DOHH2 (cell line): ENCODE measurements around the gene ITGB5.

Experiments
- H3F3A ChIP-seq: fragments of 200-600 bp; sonication (generic), shearing (Covaris generic); 2 replicates; pipeline ENCODE4 v1.6.0; 2016; ENCODE audit warnings: antibody characterized with exemption, mild to moderate bottlenecking; ENCODE audit not compliant: control insufficient read depth, insufficient read depth
- H3K27ac ChIP-seq: fragments of 200-600 bp; sonication (generic); 2 replicates; pipeline ENCODE4 v1.5.1; 2014; ENCODE audit warnings: low read depth, mild to moderate bottlenecking, low read length, moderate library complexity
- H3K27me3 ChIP-seq: fragments of 200-600 bp; sonication (generic); 2 replicates; pipeline ENCODE4 v1.6.1; 2014; ENCODE audit warnings: mild to moderate bottlenecking, low read length, mixed read lengths; ENCODE audit not compliant: control insufficient read depth
- H3K36me3 ChIP-seq: fragments of 200-600 bp; sonication (generic); 2 replicates; pipeline ENCODE4 v1.6.1; 2014; ENCODE audit warnings: mild to moderate bottlenecking, low read length, moderate library complexity, mixed read lengths; ENCODE audit not compliant: control insufficient read depth
- H3K4me1 ChIP-seq: fragments of 200-600 bp; sonication (generic); 2 replicates; pipeline ENCODE4 v1.6.1; 2014; ENCODE audit warnings: mild to moderate bottlenecking, low read length, mixed read lengths; ENCODE audit not compliant: control insufficient read depth
- H3K4me2 ChIP-seq: fragments of 200-600 bp; sonication (generic); 2 replicates; pipeline ENCODE4 v1.6.0; 2014; ENCODE audit warnings: mild to moderate bottlenecking, low read length, moderate library complexity
- H3K4me3 ChIP-seq: fragments of 200-600 bp; sonication (generic); 2 replicates; pipeline ENCODE4 v1.5.1; 2014; ENCODE audit warnings: mild to moderate bottlenecking, low read length, mixed read lengths
- H3K79me2 ChIP-seq: fragments of 200-600 bp; sonication (generic); 2 replicates; pipeline ENCODE4 v1.6.1; 2014; ENCODE audit warnings: mild to moderate bottlenecking, low read length, mixed read lengths; ENCODE audit not compliant: control insufficient read depth
- H3K9me2 ChIP-seq: fragments of 200-600 bp; sonication (generic); replicated peaks from 2 replicates; pipeline ENCODE4 v1.6.1; 2014; ENCODE audit warnings: mild to moderate bottlenecking, low read length, mixed read lengths; ENCODE audit not compliant: control insufficient read depth
- H3K9me3 ChIP-seq: fragments of 200-600 bp; sonication (generic); 2 replicates; pipeline ENCODE4 v1.6.1; 2014; ENCODE audit warnings: antibody characterized with exemption, low read length, mixed read lengths; ENCODE audit not compliant: control insufficient read depth, insufficient read depth
- H4K20me1 ChIP-seq: fragments of 200-600 bp; sonication (generic); 2 replicates; pipeline ENCODE4 v1.6.0; 2014; ENCODE audit warnings: low read depth, mild to moderate bottlenecking, antibody characterized with exemption, low read length, moderate library complexity; ENCODE audit not compliant: control insufficient read depth, insufficient read depth
- EZH2phosphoT487 ChIP-seq: fragments of 200-600 bp; sonication (generic); IDR thresholded peaks from 2 replicates; pipeline ENCODE4 v1.6.1; 2017; ENCODE audit warnings: borderline replicate concordance, mild to moderate bottlenecking, antibody characterized with exemption, low read length, moderate library complexity, mixed read lengths
- TF ChIP-seq, protein P1 (sequence below): fragments of 200-600 bp; sonication (generic); IDR thresholded peaks from one replicate; pipeline ENCODE4 v1.5.1; 2014; ENCODE audit warnings: antibody characterized with exemption, mild to moderate bottlenecking, low read depth, low read length; ENCODE audit not compliant: poor library complexity, severe bottlenecking

ITGB5 gene

DNA sequence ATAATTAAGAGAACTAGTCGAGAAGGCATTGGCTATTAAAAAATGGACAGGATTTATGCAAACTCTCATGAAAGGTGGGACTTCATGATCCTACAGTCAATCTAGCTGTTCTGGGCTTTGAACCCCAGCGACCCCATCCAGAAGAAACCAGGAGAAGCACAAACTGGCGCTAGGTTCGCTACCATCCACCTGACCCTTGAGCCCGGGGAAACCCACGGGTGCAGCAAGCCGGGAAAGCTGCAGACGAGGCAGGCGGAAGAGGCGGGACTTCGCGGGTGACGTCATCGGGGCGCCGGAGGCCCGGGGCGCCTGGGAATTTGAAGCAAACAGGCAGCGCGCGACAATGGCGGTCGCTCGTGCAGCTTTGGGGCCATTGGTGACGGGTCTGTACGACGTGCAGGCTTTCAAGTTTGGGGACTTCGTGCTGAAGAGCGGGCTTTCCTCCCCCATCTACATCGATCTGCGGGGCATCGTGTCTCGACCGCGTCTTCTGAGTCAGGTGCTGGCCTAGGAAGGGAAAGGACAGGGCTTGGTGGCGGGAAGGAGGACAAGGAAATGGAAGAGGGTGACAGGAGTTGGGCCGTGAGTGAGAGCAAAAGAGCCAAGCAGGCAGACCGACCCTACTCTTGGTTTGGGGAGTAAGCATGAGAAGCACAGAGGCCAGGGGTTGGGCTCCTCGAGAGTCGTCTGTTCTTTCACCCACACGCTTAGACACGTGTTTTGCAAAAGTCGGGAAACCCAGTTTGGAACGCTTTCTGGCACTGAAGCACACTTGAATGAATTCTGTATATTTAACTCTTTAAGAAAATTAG is 156.8 kb downstream of the ITGB5 start, which contains the start of gene UMPS:
TSS of gene UMPS (plus strand) at position 324 of the 812 bp plus-strand sequence. CDS start at position 344, 20 bp downstream.
- peaks cover 53% of the 10 kb centered on the region for H3K79me2 ChIP-seq
- TF ChIP-seq EZH2phosphoT487 = no peak
- TF ChIP-seq, protein P1, sequence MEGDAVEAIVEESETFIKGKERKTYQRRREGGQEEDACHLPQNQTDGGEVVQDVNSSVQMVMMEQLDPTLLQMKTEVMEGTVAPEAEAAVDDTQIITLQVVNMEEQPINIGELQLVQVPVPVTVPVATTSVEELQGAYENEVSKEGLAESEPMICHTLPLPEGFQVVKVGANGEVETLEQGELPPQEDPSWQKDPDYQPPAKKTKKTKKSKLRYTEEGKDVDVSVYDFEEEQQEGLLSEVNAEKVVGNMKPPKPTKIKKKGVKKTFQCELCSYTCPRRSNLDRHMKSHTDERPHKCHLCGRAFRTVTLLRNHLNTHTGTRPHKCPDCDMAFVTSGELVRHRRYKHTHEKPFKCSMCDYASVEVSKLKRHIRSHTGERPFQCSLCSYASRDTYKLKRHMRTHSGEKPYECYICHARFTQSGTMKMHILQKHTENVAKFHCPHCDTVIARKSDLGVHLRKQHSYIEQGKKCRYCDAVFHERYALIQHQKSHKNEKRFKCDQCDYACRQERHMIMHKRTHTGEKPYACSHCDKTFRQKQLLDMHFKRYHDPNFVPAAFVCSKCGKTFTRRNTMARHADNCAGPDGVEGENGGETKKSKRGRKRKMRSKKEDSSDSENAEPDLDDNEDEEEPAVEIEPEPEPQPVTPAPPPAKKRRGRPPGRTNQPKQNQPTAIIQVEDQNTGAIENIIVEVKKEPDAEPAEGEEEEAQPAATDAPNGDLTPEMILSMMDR = no peak

DNA sequence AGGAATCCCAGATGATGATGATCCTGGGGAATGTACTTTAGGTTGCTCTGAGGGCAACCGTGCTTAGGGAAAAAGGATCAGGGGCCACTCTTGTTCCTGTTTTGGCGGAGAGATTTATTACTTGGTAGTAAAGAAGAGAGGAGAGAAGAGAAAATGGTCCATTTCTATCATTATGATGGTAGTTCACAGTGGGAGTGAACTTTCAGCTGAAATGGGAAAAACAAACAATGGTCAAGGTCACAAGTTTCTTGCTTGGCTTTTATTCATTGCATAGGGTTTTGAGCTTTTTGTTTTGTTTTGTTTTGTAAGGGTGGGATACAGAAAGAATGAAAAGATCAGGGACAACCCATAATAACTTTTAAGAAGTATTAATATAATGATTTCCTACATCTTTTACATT is 164.6 kb downstream of the ITGB5 start:
- Histone ChIP-seq H3K9me3 (no peaks in the 10 kb centered on the region), H3K4me3 (no peak overlapping the region), H4K20me1 (no peaks in the 10 kb centered on the region), H3K4me2 (no peak overlapping the region), H3K27ac (no peak overlapping the region), H3K4me1 (no peaks in the 10 kb centered on the region), H3K27me3 (peaks cover 20% of the 10 kb centered on the region), H3K36me3 (no peaks in the 10 kb centered on the region), H3K79me2 (no peaks in the 10 kb centered on the region), H3F3A (no peaks in the 10 kb centered on the region), H3K9me2 (no peaks in the 10 kb centered on the region)
- TF ChIP-seq EZH2phosphoT487 = no peak
- TF ChIP-seq, protein P1 = no peak

More for the DNA sequence above, 156.8 kb downstream of the ITGB5 start, which contains the start of gene UMPS:
- H3K9me3 ChIP-seq = no peaks in the 10 kb centered on the region
- H3K4me3 ChIP-seq = peak within 1 kb of the TSS; percentile 97
- no peaks in the 10 kb centered on the region for H3F3A ChIP-seq
- H3K4me2 ChIP-seq = peak within 1 kb of the TSS; percentile 99
- H3K36me3 ChIP-seq = peaks cover 41% of the 10 kb centered on the region
- H3K27me3 ChIP-seq = peaks cover under 1% of the 10 kb centered on the region; the same call in 1 of the 2 replicates
- peak within 1 kb of the TSS; percentile 31; the same call in 1 of the 2 replicates for H3K27ac ChIP-seq
- H4K20me1 ChIP-seq = 0 out of 2 replicates have a peak, but pooled peaks cover 3% of the 10 kb centered on the region
- H3K9me2 ChIP-seq = no peaks in the 10 kb centered on the region
- H3K4me1 ChIP-seq = peaks cover 27% of the 10 kb centered on the region

DNA sequence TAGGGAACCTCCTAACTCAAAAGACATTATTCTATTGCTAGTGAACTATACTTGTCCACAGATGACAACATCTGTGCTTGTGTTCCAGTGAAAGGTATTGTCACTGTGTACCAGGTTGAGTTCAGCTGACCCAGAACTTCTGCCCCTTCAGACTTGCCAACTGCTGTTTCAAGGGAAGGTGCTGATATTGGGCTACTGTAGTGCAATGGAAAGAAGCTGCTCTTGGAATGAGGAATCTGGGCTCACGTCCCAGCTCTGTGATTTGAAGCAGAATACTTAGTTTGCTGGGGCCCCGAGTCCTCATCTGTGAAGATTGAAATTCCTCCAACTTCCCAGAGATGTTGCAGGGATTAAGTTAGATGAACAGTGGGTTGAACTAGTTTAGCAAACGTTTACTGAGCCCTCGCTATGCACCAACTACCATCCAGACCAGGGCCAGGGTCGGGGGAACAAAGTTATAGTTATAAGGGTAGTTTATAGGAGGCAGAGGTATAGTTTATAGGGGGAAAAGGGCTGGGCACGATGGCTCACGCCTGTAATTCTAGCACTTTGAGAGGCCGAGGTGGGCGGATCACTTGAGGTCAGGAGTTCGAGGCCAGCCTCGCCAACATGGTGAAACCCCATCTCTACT is 172.8 kb downstream of the ITGB5 start:
- no peaks in the 10 kb centered on the region for H3K36me3 ChIP-seq
- TF ChIP-seq, protein P1 = no peak
- TF ChIP-seq EZH2phosphoT487 = no peak
- no peak overlapping the region for H3K27ac ChIP-seq
- no peaks in the 10 kb centered on the region for H3K4me1 ChIP-seq
- no peak overlapping the region for H3K4me2 ChIP-seq
- H3K79me2 ChIP-seq = no peaks in the 10 kb centered on the region
- peaks cover 2% of the 10 kb centered on the region for H3K27me3 ChIP-seq
- no peaks in the 10 kb centered on the region for H3F3A ChIP-seq
- no peaks in the 10 kb centered on the region for H3K9me2 ChIP-seq
- H3K4me3 ChIP-seq = no peak overlapping the region
- H4K20me1 ChIP-seq = no peaks in the 10 kb centered on the region
- no peaks in the 10 kb centered on the region for H3K9me3 ChIP-seq
